Right lobe of liver (tissue), 4 donors: ENCODE measurements around the gene SNRPA1.

Source experiments
- CTCF ChIP-seq, 4 donors: fragments of 200-600 bp in 3 of 4; fragments of 450-650 bp in 1 of 4; IDR thresholded peaks; one replicate each; pipeline versions ENCODE4 v1.5.1 to v1.8.0; 2016 to 2022; ENCODE audit warnings: antibody characterized with exemption in 4 of 4, mild to moderate bottlenecking in 2 of 4
- POLR2A ChIP-seq: fragments of 450-650 bp; IDR thresholded peaks from one replicate; pipeline ENCODE4 v1.6.1; 2017; ENCODE audit warnings: antibody characterized with exemption, mild to moderate bottlenecking
- donor health status: DM: no; HTN: no; CAD: no.
- donor health status: DM: no; HTN: no; CAD: no.
- donor health status: DM: no; HTN: yes; CAD: no.

DNA sequence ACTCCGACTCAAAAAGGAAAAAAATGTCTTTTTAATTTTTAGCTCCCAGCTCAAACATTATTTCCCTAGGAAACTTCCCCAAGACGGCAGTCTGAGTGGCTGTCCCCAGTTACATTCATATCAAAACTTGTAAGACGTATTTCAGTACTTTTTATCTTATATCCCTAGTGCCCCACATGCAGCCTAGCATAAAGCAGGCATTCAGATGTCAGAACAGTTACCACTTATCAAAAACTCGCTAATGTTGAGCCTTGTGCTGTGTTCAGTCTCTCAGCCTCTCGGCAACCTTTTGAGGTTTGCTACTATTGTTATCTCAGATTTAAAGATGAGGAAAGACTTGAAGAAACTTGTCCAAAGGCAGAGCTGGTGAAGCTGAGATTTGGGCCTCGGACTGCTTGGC lies 11.1 kb downstream of the SNRPA1 start:
- TF ChIP-seq POLR2A = no peak
- no peak for TF ChIP-seq CTCF (IDR thresholded peaks at IDR 0.05)
